Epithelial cell of proximal tubule (primary cell): ENCODE measurements around the gene MTX2. TPM values are rescaled to one million over a fixed set of nuclear protein-coding genes. Genes with fewer than 3 reads are reported as not detected.

ENCODE experiments used
- DNase-seq: peaks from one replicate; pipeline ENCODE4 v3.0.0-alpha.2; 2011; ENCODE audit warnings: low read depth
- H3K4me3 ChIP-seq: 2 replicates; pipeline ENCODE4 v1.5.1; 2011; ENCODE audit warnings: low read depth, mild to moderate bottlenecking, low read length
- CTCF ChIP-seq: conservative IDR thresholded peaks from 2 replicates; pipeline ENCODE4 v1.5.1; 2012; ENCODE audit warnings: low read depth, mild to moderate bottlenecking, low read length
- total RNA-seq: library from RNA; depleted of rRNA; stranded (reverse); fragments of >200 nt; gene quantifications from 2 replicates; pipeline ENCODE4 v1.2.3, GENCODE V29; 2015

The MTX2 gene
- total RNA-seq, 1 donor from 2014 or later: 61.1 TPM

- TF ChIP-seq CTCF: no peak
- no peak overlapping the region for H3K4me3 ChIP-seq
- DNase-seq: no peak
Observed at GRCh38 chr2:176330612-176331011, 61.4 kb downstream of the MTX2 start.

- no peak overlapping the region for H3K4me3 ChIP-seq
- DNase-seq: no peak
- TF ChIP-seq CTCF: no peak
Observed at GRCh38 chr2:176331646-176332045, 62.4 kb downstream of the MTX2 start.

GRCh38 chr2:176334729-176335128 lies 65.5 kb downstream of the MTX2 start:
- TF ChIP-seq CTCF: no peak
- DNase-seq: no peak
- no peak overlapping the region for H3K4me3 ChIP-seq

GRCh38 chr2:176338395-176338794 lies 69.2 kb downstream of the MTX2 start:
- no peak for TF ChIP-seq CTCF
- no peak for DNase-seq
- H3K4me3 ChIP-seq: no peak overlapping the region

DNA sequence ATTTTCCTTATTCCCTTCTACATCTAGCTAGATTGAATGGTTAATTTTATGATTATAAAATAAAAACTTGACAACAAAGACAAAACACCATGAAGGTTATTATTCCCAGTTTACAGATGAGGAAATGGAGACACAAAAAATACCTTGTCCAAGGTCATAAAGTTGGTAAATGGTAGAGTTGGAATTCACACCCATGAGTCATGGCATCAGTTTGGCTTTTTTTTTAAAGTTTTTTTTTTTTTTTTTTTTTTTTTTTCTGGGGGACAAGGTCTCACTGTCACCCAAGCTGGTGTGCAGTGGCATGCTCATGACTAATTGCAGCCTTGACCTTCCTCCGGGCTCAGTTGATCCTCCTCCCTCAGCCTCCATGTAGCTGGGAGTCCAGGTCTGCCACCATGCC lies 70.0 kb downstream of the MTX2 start:
- H3K4me3 ChIP-seq: no peak overlapping the region
- no peak for DNase-seq
- no peak for TF ChIP-seq CTCF

- TF ChIP-seq CTCF: no peak
- no peak for DNase-seq
Observed at GRCh38 chr2:176356251-176356650, 87.0 kb downstream of the MTX2 start.

DNA sequence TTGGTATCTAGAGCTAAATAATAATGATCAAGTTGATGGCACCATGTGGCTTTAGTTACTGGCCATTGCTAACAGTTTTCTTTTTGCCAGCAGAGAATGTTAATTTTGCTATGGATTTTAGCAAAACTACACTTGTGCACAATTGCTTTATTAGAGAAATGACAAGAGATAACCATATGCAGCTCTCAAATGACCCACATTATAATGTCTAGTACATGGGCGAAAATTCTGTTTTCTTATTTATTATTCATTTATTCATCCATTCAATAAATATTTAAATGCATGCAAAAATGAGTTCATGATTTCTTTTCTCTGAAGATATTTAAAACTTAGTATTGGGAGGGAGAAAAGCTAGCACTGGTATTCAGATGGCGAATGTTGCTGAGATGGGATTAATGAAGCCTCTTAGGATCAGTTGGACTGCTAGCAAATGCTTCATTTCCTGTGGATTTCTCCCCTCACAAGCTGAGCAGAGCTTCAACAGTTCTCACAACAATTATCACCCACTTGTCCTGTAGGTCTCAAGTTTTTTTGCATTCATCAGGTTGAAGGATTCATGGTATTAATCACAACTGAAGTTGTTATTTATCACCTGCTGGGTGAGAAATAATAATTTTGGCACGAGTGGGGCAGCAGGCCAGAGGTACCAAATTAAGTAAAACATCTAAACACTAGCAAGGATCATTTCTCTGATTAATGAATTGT lies 95.2 kb downstream of the MTX2 start:
- no peak for DNase-seq
- no peak for TF ChIP-seq CTCF
- H3K4me3 ChIP-seq: no peak overlapping the region

More at GRCh38 chr2:176356251-176356650, 87.0 kb downstream of the MTX2 start:
- no peak overlapping the region for H3K4me3 ChIP-seq
